Measurements from ENCODE around the gene PSEN2.

PSEN2 gene

GRCh38 chr1:226887006-226887405 lies 16.6 kb downstream of the PSEN2 start:
- no peak for DNase-seq

GRCh38 chr1:226888021-226888420 lies 17.6 kb downstream of the PSEN2 start:
- DNase-seq: no peak

- no peak for DNase-seq
These were observed 18.4 kb downstream of the PSEN2 start for GRCh38 chr1:226888816-226889215.

GRCh38 chr1:226889616-226890330 lies 19.4 kb downstream of the PSEN2 start:
- no peak for DNase-seq

GRCh38 chr1:226890331-226891108 lies 20.1 kb downstream of the PSEN2 start:
- DNase-seq: no peak

- no peak for DNase-seq
These were observed 20.9 kb downstream of the PSEN2 start for GRCh38 chr1:226891346-226891745.

- DNase-seq: no peak
These were observed 21.6 kb downstream of the PSEN2 start for GRCh38 chr1:226891846-226892523.

- no peak for DNase-seq
These were observed 22.1 kb downstream of the PSEN2 start for GRCh38 chr1:226892524-226892875.

- DNase-seq: no peak
These were observed 23.5 kb downstream of the PSEN2 start for GRCh38 chr1:226893936-226894335.

GRCh38 chr1:226894826-226895225 lies 24.4 kb downstream of the PSEN2 start:
- no peak for DNase-seq

GRCh38 chr1:226895644-226896043 lies 25.2 kb downstream of the PSEN2 start:
- no peak for DNase-seq

GRCh38 chr1:226898246-226898645 lies 27.8 kb downstream of the PSEN2 start:
- no peak for DNase-seq

GRCh38 chr1:226901421-226901820 lies 31.0 kb downstream of the PSEN2 start:
- DNase-seq: no peak

GRCh38 chr1:226902601-226903000 lies 32.2 kb downstream of the PSEN2 start:
- no peak for DNase-seq

- no peak for DNase-seq
These were observed 33.7 kb downstream of the PSEN2 start for GRCh38 chr1:226903819-226904716.

GRCh38 chr1:226904772-226905171 lies 34.4 kb downstream of the PSEN2 start:
- DNase-seq: no peak

GRCh38 chr1:226908419-226908818 lies 38.0 kb downstream of the PSEN2 start:
- DNase-seq: no peak

- DNase-seq: no peak
These were observed 38.5 kb downstream of the PSEN2 start for GRCh38 chr1:226908913-226909312.

GRCh38 chr1:226912587-226913176 lies 42.3 kb downstream of the PSEN2 start:
- peak; percentile 67 for DNase-seq

- no peak for DNase-seq
These were observed 45.2 kb downstream of the PSEN2 start for GRCh38 chr1:226915672-226915995.

- no peak for DNase-seq
These were observed 46.1 kb downstream of the PSEN2 start for GRCh38 chr1:226916497-226916896.

GRCh38 chr1:226919587-226919986 lies 49.2 kb downstream of the PSEN2 start:
- no peak for DNase-seq

- no peak for DNase-seq
These were observed 49.6 kb downstream of the PSEN2 start for GRCh38 chr1:226919995-226920394.
